Transverse colon (tissue), 4 donors: ENCODE results near the gene SNX8. TPM values are rescaled to one million over a fixed set of nuclear protein-coding genes. Genes with fewer than 3 reads are reported as not detected.
A peak's percentile ranks its signal among the peaks of the same experiment; 100 is the strongest.

ENCODE experiments used
- DNase-seq: peaks from one replicate; pipeline ENCODE4 v3.0.0-alpha.2; 2019
- H3K27ac ChIP-seq, 4 donors: fragments of 200-600 bp; sonication (generic); 2 replicates each; pipeline ENCODE4 v1.5.1; 2016 to 2018; ENCODE audit warnings: inconsistent platforms in 4 of 4
- H3K27me3 ChIP-seq: fragments of 200-600 bp; sonication (generic); 2 replicates; pipeline ENCODE4 v1.5.1; 2017; ENCODE audit warnings: inconsistent platforms
- H3K36me3 ChIP-seq, 4 donors: fragments of 200-600 bp; sonication (generic); 2 replicates each; pipeline ENCODE4 v1.5.1; 2017 to 2019; ENCODE audit warnings: inconsistent platforms in 4 of 4
- H3K4me1 ChIP-seq, 4 donors: fragments of 200-600 bp; sonication (generic); 2 replicates each; pipeline ENCODE4 v1.5.1; 2017 to 2020; ENCODE audit warnings: inconsistent platforms in 4 of 4
- H3K4me3 ChIP-seq, 4 donors: fragments of 200-600 bp; sonication (generic); 1 replicate in 1 of 4; 2 replicates in 3 of 4; pipeline versions ENCODE4 v1.5.1 to v1.6.1; 2017 to 2019; ENCODE audit warnings: inconsistent platforms in 4 of 4
- H3K9me3 ChIP-seq, 2 donors: fragments of 200-600 bp; sonication (generic); 2 replicates each; pipeline ENCODE4 v1.5.1; 2017 to 2019; ENCODE audit warnings: inconsistent platforms in 2 of 2
- EP300 ChIP-seq: sonication (generic); formaldehyde crosslinking; IDR thresholded peaks from one replicate; pipeline ENCODE4 v1.6.1; 2017; ENCODE audit warnings: antibody characterized with exemption, low read depth
- POLR2A ChIP-seq: fragments of 450-650 bp; IDR thresholded peaks from one replicate; pipeline ENCODE4 v1.6.1; 2016; ENCODE audit warnings: antibody characterized with exemption, mild to moderate bottlenecking, moderate library complexity
- POLR2AphosphoS5 ChIP-seq, 3 donors: sonication (generic); formaldehyde crosslinking; IDR thresholded peaks; one replicate each; pipeline ENCODE4 v1.6.1; 2016; ENCODE audit warnings: antibody characterized with exemption in 3 of 3
- WGBS, 2 donors: methylation state at CpG; one replicate each; pipeline ENCODE4 v1.1.5; 2018; ENCODE audit warnings: low coverage in 1 of 2; 5-methylcytosine and 5-hydroxymethylcytosine counted together
- in situ Hi-C, 4 donors: fragments of 200-750 bp; cut with MboI; loops; one replicate each; pipeline versions ENCODE4 v1.15.0 to v1.15.1; 2017; ENCODE audit warnings: low sequenced_read_pairs in 3 of 4, low pct_ligation_motif_present in 1 of 4, low pct_unique_long_range_greater_than_20kb in 1 of 4
- intact Hi-C: fragments of 100-400 bp; cut with DNase I; formaldehyde crosslinking; loops from one replicate; pipeline ENCODE4 v1.15.1; 2023; ENCODE audit warnings: low total_unique reads
- total RNA-seq, 4 donors: library from RNA; depleted of rRNA; stranded (reverse); fragments of >200 nt; gene quantifications; one replicate each; pipeline ENCODE4 v1.1.0, GENCODE V29; 2016
- TF ChIP-seq, protein P1 (sequence below), 5 experiments: fragments of 200-600 bp in 3 of 5; fragments of 450-650 bp in 2 of 5; sonication (generic) in 3 of 5; IDR thresholded peaks; 1 replicate in 2 of 5; 2 replicates in 3 of 5; pipeline ENCODE4 v1.5.1; 2016 to 2017; ENCODE audit warnings: antibody characterized with exemption in 5 of 5, inconsistent platforms in 3 of 5, mild to moderate bottlenecking in 2 of 5, moderate library complexity in 1 of 5

SNX8 gene
- total RNA-seq, 4 donors from 2014 or later: 3.8 to 27.3 (median 9.2) TPM

DNA sequence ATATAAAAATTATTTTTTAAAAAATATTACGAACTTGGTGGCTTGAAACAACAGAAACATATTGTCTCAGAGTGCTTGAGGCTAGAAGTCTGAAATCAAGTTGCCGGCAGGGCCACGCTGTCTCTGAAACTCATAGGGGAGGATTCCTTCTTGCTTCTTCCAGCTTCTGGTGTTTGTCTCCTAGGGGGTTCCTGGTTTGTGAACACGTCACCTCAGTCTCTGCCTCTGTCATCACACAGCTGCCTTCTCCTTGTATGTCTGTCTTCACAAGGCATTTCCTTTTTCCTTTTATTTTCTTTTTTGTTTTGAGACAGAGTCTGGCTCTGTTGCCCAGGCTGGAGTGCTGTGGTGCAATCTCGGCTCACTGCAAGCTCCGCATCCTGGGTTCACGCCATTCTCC lies 12.7 kb upstream of the SNX8 start:
- no peaks in the 10 kb centered on the region for H3K27me3 ChIP-seq
- no peak for DNase-seq
- no peaks in the 10 kb centered on the region for H3K36me3 ChIP-seq
- 83 to 94% methylated on average over 7 of the region's 7 CpGs for WGBS, 2 donors
- intact Hi-C loops: no loop called here
- H3K4me1 ChIP-seq: no peaks in the 10 kb centered on the region
- H3K9me3 ChIP-seq: no peaks in the 10 kb centered on the region
- no peak overlapping the region for H3K27ac ChIP-seq
- TF ChIP-seq, protein P1, sequence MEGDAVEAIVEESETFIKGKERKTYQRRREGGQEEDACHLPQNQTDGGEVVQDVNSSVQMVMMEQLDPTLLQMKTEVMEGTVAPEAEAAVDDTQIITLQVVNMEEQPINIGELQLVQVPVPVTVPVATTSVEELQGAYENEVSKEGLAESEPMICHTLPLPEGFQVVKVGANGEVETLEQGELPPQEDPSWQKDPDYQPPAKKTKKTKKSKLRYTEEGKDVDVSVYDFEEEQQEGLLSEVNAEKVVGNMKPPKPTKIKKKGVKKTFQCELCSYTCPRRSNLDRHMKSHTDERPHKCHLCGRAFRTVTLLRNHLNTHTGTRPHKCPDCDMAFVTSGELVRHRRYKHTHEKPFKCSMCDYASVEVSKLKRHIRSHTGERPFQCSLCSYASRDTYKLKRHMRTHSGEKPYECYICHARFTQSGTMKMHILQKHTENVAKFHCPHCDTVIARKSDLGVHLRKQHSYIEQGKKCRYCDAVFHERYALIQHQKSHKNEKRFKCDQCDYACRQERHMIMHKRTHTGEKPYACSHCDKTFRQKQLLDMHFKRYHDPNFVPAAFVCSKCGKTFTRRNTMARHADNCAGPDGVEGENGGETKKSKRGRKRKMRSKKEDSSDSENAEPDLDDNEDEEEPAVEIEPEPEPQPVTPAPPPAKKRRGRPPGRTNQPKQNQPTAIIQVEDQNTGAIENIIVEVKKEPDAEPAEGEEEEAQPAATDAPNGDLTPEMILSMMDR (IDR thresholded peaks at IDR 0.05): no peak
- TF ChIP-seq POLR2A: no peak
- no peak for TF ChIP-seq POLR2AphosphoS5 (IDR thresholded peaks at IDR 0.05)
- TF ChIP-seq EP300: no peak
- in situ Hi-C loops: loop anchor here in 2 of 4 donors (25.0 kb wide), 1 partner anchor 740 kb away; no protein-coding TSS in a partner anchor
- no peak overlapping the region for H3K4me3 ChIP-seq

DNA sequence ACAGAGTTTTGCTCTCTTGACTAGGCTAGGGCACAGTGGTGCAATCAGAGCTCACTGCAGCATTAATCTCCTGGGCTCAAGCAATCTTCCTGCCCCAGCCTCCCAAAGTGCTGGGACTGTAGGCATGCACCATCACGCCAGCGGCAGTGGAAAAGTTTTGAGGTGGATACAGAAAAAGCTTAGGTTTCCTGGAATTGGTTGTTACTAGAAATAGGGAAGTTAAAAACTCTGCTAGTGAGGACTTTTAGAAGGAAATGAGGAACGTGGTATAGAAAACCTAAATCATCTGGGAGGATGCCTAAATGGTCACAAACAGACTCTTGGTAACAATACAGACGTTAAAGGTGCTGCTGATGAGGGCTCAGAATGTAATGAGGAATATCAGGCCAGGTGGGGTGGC lies 10.9 kb upstream of the SNX8 start:
- WGBS, 2 donors: 48% methylated on average over 4 of the region's 4 CpGs; no CpG with 5 or more reads in 1 of the 2 donors

DNA sequence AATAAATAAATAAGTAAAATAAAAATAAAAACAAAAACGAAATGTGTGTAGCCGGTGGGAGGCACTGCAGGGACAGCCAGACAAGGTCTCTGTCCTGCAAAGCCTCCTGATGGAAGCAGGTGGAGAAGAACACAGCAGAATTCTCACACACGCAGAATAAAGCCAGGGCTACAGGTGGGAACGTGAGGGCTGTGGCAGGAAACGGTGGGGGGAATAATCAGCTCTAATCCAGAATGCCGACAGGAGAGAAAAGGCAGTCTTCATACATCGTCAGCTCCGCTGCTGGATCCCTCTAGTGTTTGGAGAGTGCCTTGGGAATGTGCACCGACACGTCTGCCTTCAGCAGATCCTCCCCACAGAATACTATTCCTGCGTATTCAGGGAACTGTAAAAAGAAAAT lies 6.8 kb upstream of the SNX8 start:
- intact Hi-C loops: no loop called here
- WGBS, 2 donors: 71 to 79% methylated on average over 9 to 11 of the region's 11 CpGs

More for the DNA sequence above, 10.9 kb upstream of the SNX8 start:
- DNase-seq: no peak
- H3K4me3 ChIP-seq: no peak overlapping the region
- H3K36me3 ChIP-seq: no peaks in the 10 kb centered on the region
- H3K4me1 ChIP-seq: no peaks in the 10 kb centered on the region
- H3K27ac ChIP-seq: peak overlapping the region in 2 of 4 donors; percentile 5 to 19
- H3K27me3 ChIP-seq: no peaks in the 10 kb centered on the region
- intact Hi-C loops: no loop called here
- H3K9me3 ChIP-seq: no peaks in the 10 kb centered on the region
- in situ Hi-C loops: loop anchor here in 2 of 4 donors (25.0 kb wide), 1 partner anchor 738 kb away; no protein-coding TSS in a partner anchor
- TF ChIP-seq, protein P1 (IDR thresholded peaks at IDR 0.05): no peak
- TF ChIP-seq POLR2AphosphoS5 (IDR thresholded peaks at IDR 0.05) (no peak), POLR2A (no peak), EP300 (no peak)

DNA sequence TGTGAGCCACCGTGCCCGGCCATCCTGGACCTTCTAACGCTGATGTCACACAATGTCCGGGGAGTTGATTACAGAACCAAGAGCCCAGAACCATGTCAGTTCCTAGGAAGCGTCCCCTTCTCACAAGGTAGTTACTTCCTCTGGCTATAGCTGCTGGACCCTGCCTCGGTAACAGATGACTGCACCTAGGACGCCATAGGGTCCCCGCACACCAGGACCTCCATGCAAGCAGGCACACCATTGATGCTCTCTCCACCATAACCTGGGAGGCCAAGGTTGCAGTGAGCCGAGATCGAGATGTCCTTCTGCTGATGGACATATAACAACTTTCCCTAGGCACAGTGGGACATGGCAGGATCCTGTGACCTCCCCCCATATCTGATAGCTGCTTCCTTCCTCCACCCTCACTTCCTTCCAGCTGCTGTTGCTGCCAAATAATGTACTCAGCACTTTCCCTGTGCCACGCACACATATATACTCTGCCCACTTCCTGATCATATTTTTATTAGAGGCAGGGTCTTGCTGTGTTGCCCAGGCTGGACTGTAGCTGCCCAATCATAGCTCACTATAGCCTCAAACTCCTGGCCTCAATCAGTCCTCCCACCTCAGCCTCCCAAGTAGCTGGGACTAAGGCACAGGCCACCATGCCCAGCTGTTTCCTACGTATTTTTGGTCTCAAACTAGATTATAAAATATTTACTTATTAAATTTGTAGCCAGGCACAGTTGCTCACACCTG lies 3.5 kb upstream of the SNX8 start:
- 55 to 83% methylated on average over 1 to 11 of the region's 12 CpGs for WGBS, 2 donors
- no peak overlapping the region for H3K27ac ChIP-seq

More for the DNA sequence above, 6.8 kb upstream of the SNX8 start:
- in situ Hi-C loops: no loop called here
- no peak for DNase-seq
- no peaks in the 10 kb centered on the region for H3K27me3 ChIP-seq
- H3K4me1 ChIP-seq: no peaks in the 10 kb centered on the region
- no peaks in the 10 kb centered on the region for H3K36me3 ChIP-seq
- no peak overlapping the region for H3K4me3 ChIP-seq
- H3K9me3 ChIP-seq: no peaks in the 10 kb centered on the region
- TF ChIP-seq EP300 (no peak), POLR2A (no peak), POLR2AphosphoS5 (IDR thresholded peaks at IDR 0.05) (no peak)
- TF ChIP-seq, protein P1 (IDR thresholded peaks at IDR 0.05): no peak
- H3K27ac ChIP-seq: no peak overlapping the region

More for the DNA sequence above, 3.5 kb upstream of the SNX8 start:
- H3K9me3 ChIP-seq: no peaks in the 10 kb centered on the region
- in situ Hi-C loops (no loop called here), intact Hi-C loops (no loop called here)
- TF ChIP-seq POLR2AphosphoS5 (IDR thresholded peaks at IDR 0.05) (no peak), EP300 (no peak), POLR2A (no peak)
- TF ChIP-seq, protein P1 (IDR thresholded peaks at IDR 0.05): no peak
- H3K4me1 ChIP-seq: peaks cover 0 to 8% (median 6%) of the 10 kb centered on the region in 4 donors
- no peaks in the 10 kb centered on the region for H3K36me3 ChIP-seq
- no peaks in the 10 kb centered on the region for H3K27me3 ChIP-seq
- DNase-seq: no peak
- no peak overlapping the region for H3K4me3 ChIP-seq
